Peyer's patch (tissue), 4 donors: ENCODE measurements around the gene MVP.

ENCODE experiments used
- CTCF ChIP-seq, 6 experiments: fragments of 450-650 bp in 4 of 6; fragments of 200-600 bp in 2 of 6; sonication (generic) in 1 of 6; IDR thresholded peaks; one replicate each; pipeline ENCODE4 v1.5.1; 2017 to 2019; ENCODE audit warnings: antibody characterized with exemption in 6 of 6, mild to moderate bottlenecking in 3 of 6, moderate library complexity in 1 of 6
- POLR2A ChIP-seq, 2 donors: fragments of 450-650 bp; IDR thresholded peaks; one replicate each; pipeline ENCODE4 v1.5.1; 2017; ENCODE audit warnings: antibody characterized with exemption in 2 of 2, mild to moderate bottlenecking in 2 of 2, moderate library complexity in 2 of 2

- TF ChIP-seq CTCF (IDR thresholded peaks at IDR 0.05) (no peak), POLR2A (IDR thresholded peaks at IDR 0.05) (peak in 1 of 2 donors; percentile 12)
These were observed 6.1 kb downstream of the MVP start for GRCh38 chr16:29826342-29826695.
